NCI-H345 (cell line): Measurements from ENCODE around the gene BNC2.

Source experiments
- DNase-seq: peaks from one replicate; lab custom pipeline; 2025; lab: John Stamatoyannopoulos, UW

The BNC2 gene

GRCh38 chr9:16676519-16676918 is 194.0 kb downstream of the BNC2 start:
- DNase-seq: no peak

GRCh38 chr9:16675131-16675530 is 195.3 kb downstream of the BNC2 start:
- no peak for DNase-seq

- no peak for DNase-seq
These were observed 197.3 kb downstream of the BNC2 start for GRCh38 chr9:16673171-16673570.

GRCh38 chr9:16672501-16672900 is 198.0 kb downstream of the BNC2 start:
- DNase-seq: no peak

GRCh38 chr9:16671591-16672137 is 198.8 kb downstream of the BNC2 start:
- peak; percentile 11 for DNase-seq

- no peak for DNase-seq
These were observed 199.7 kb downstream of the BNC2 start for GRCh38 chr9:16670791-16671190.

GRCh38 chr9:16668734-16669295 is 201.7 kb downstream of the BNC2 start:
- DNase-seq: no peak

GRCh38 chr9:16664211-16664610 is 206.3 kb downstream of the BNC2 start:
- DNase-seq: no peak

- no peak for DNase-seq
These were observed 208.7 kb downstream of the BNC2 start for GRCh38 chr9:16661816-16662215.

GRCh38 chr9:16659096-16659495 is 211.4 kb downstream of the BNC2 start:
- no peak for DNase-seq

GRCh38 chr9:16656432-16657169 is 213.9 kb downstream of the BNC2 start:
- no peak for DNase-seq

- DNase-seq: no peak
These were observed 215.8 kb downstream of the BNC2 start for GRCh38 chr9:16654596-16655126.

GRCh38 chr9:16653491-16654399 is 216.7 kb downstream of the BNC2 start:
- DNase-seq: peak; percentile 39

GRCh38 chr9:16652582-16652981 is 217.9 kb downstream of the BNC2 start:
- no peak for DNase-seq

GRCh38 chr9:16651446-16651964 is 219.0 kb downstream of the BNC2 start:
- DNase-seq: no peak

- DNase-seq: no peak
These were observed 224.5 kb downstream of the BNC2 start for GRCh38 chr9:16645970-16646369.

- no peak for DNase-seq
These were observed 227.9 kb downstream of the BNC2 start for GRCh38 chr9:16642421-16643109.

GRCh38 chr9:16640649-16641048 is 229.8 kb downstream of the BNC2 start:
- DNase-seq: no peak

GRCh38 chr9:16639644-16640043 is 230.8 kb downstream of the BNC2 start:
- DNase-seq: no peak

- DNase-seq: no peak
These were observed 232.6 kb downstream of the BNC2 start for GRCh38 chr9:16637911-16638310.

- DNase-seq: no peak
These were observed 233.3 kb downstream of the BNC2 start for GRCh38 chr9:16637218-16637617.
